ENCODE measurements around the gene DNAJC6. TPM values are rescaled to one million over a fixed set of nuclear protein-coding genes. Genes with fewer than 3 reads are reported as not detected.

The DNAJC6 gene
- polyA plus RNA-seq, 1 donor (not counting 4 experiments of a cell fraction or from before 2014, with no cell fraction given), result 7.7 TPM

- no peaks in the 10 kb centered on the region for H3K36me3 ChIP-seq (ENCODE audit: control insufficient read depth in 2 of 2, extremely low read depth in 1 of 2, insufficient read depth in 2 of 2, low read length in 2 of 2)
- no peaks in the 10 kb centered on the region for H4K20me1 ChIP-seq (ENCODE audit: control insufficient read depth, extremely low read depth, insufficient read depth, low read length)
- no peak overlapping the region for H3K4me2 ChIP-seq (ENCODE audit: control insufficient read depth, extremely low read depth, insufficient read depth, low read depth, low read length)
- H3K27ac ChIP-seq (ENCODE audit: control insufficient read depth, insufficient read depth, low read length), result no peak overlapping the region
- no peaks in the 10 kb centered on the region for H3K79me2 ChIP-seq (ENCODE audit: control insufficient read depth, insufficient read depth, low read length)
- no peaks in the 10 kb centered on the region for H3K9me3 ChIP-seq (ENCODE audit: control insufficient read depth, low read depth, low read length)
- no peak for DNase-seq (ENCODE audit: low read depth, low spot score)
- H3K4me1 ChIP-seq (ENCODE audit: control insufficient read depth, extremely low read depth, insufficient read depth, low read length), result peaks cover 14% of the 10 kb centered on the region
- dilution Hi-C loops (cut with MboI; ENCODE audit: extremely low pct_ligation_motif_present, low sequenced_read_pairs), result no loop called here
- H3K9ac ChIP-seq (ENCODE audit: control insufficient read depth, extremely low read depth, insufficient read depth, low read length), result no peak overlapping the region
- TF ChIP-seq CTCF (optimal IDR thresholded peaks at IDR 0.05 in 1 of 3, IDR thresholded peaks at IDR 0.05 in 1 of 3, conservative IDR thresholded peaks at IDR 0.05 in 1 of 3; ENCODE audit: extremely low read depth in 1 of 3, insufficient read depth in 2 of 3, low read length in 3 of 3) (no peak), EZH2 (IDR thresholded peaks at IDR 0.05; ENCODE audit: low read length) (no peak)
- FAIRE-seq, result no peak
- H3K27me3 ChIP-seq (ENCODE audit: control insufficient read depth, extremely low read depth, insufficient read depth, low read length), result no peaks in the 10 kb centered on the region
- no peak overlapping the region for H3K4me3 ChIP-seq (ENCODE audit: control insufficient read depth in 2 of 3, extremely low read depth in 1 of 3, insufficient read depth in 2 of 3, low read depth in 1 of 3, low read length in 3 of 3)
- no peaks in the 10 kb centered on the region for H3K9me1 ChIP-seq (ENCODE audit: control insufficient read depth, extremely low read depth, insufficient read depth, low read length)
- no peak overlapping the region for H2AFZ ChIP-seq (ENCODE audit: control insufficient read depth, low read length)
These were observed 39.7 kb upstream of the DNAJC6 start for GRCh38 chr1:65269612-65270011.

- H2AFZ ChIP-seq (ENCODE audit: control insufficient read depth, low read length), result no peak overlapping the region
- no peak overlapping the region for H3K4me2 ChIP-seq (ENCODE audit: control insufficient read depth, extremely low read depth, insufficient read depth, low read depth, low read length)
- dilution Hi-C loops (cut with MboI; ENCODE audit: extremely low pct_ligation_motif_present, low sequenced_read_pairs), result no loop called here
- no peak for DNase-seq (ENCODE audit: low read depth, low spot score)
- H3K27me3 ChIP-seq (ENCODE audit: control insufficient read depth, extremely low read depth, insufficient read depth, low read length), result no peaks in the 10 kb centered on the region
- no peak overlapping the region for H3K4me3 ChIP-seq (ENCODE audit: control insufficient read depth in 2 of 3, extremely low read depth in 1 of 3, insufficient read depth in 2 of 3, low read depth in 1 of 3, low read length in 3 of 3)
- H3K4me1 ChIP-seq (ENCODE audit: control insufficient read depth, extremely low read depth, insufficient read depth, low read length), result no peaks in the 10 kb centered on the region
- no peaks in the 10 kb centered on the region for H3K79me2 ChIP-seq (ENCODE audit: control insufficient read depth, insufficient read depth, low read length)
- H3K36me3 ChIP-seq (ENCODE audit: control insufficient read depth in 2 of 2, extremely low read depth in 1 of 2, insufficient read depth in 2 of 2, low read length in 2 of 2), result peaks cover 0 to 2% of the 10 kb centered on the region in 2 experiments
- no peaks in the 10 kb centered on the region for H3K9me1 ChIP-seq (ENCODE audit: control insufficient read depth, extremely low read depth, insufficient read depth, low read length)
- no peak overlapping the region for H3K27ac ChIP-seq (ENCODE audit: control insufficient read depth, insufficient read depth, low read length)
- no peak for FAIRE-seq
- TF ChIP-seq EZH2 (IDR thresholded peaks at IDR 0.05; ENCODE audit: low read length) (no peak), CTCF (optimal IDR thresholded peaks at IDR 0.05 in 1 of 3, IDR thresholded peaks at IDR 0.05 in 1 of 3, conservative IDR thresholded peaks at IDR 0.05 in 1 of 3; ENCODE audit: extremely low read depth in 1 of 3, insufficient read depth in 2 of 3, low read length in 3 of 3) (no peak)
- H3K9me3 ChIP-seq (ENCODE audit: control insufficient read depth, low read depth, low read length), result no peaks in the 10 kb centered on the region
- no peak overlapping the region for H3K9ac ChIP-seq (ENCODE audit: control insufficient read depth, extremely low read depth, insufficient read depth, low read length)
- H4K20me1 ChIP-seq (ENCODE audit: control insufficient read depth, extremely low read depth, insufficient read depth, low read length), result no peaks in the 10 kb centered on the region
These were observed 33.0 kb upstream of the DNAJC6 start for GRCh38 chr1:65276197-65276939.

Measured in keratinocyte (primary cell).